KMS-11 (cell line): Measurements from ENCODE around the gene PSTK.

Experiments
- H2AFZ ChIP-seq: fragments of 200-600 bp; sonication (generic); 2 replicates; pipeline ENCODE4 v1.6.1; 2016; ENCODE audit warnings: antibody characterized with exemption, mixed run types, low read depth
- H3K27ac ChIP-seq: fragments of 200-600 bp; sonication (generic); 2 replicates; pipeline ENCODE4 v1.6.1; 2016; ENCODE audit warnings: mild to moderate bottlenecking, mixed run types
- H3K27me3 ChIP-seq: fragments of 200-600 bp; sonication (generic); 2 replicates; pipeline ENCODE4 v1.6.1; 2017; ENCODE audit warnings: mild to moderate bottlenecking, low read depth, mixed run types, moderate library complexity; ENCODE audit not compliant: insufficient read depth
- H3K36me3 ChIP-seq: fragments of 200-600 bp; sonication (generic); 2 replicates; pipeline ENCODE4 v1.6.1; 2017; ENCODE audit warnings: mild to moderate bottlenecking, mixed run types; ENCODE audit not compliant: insufficient read depth
- H3K4me1 ChIP-seq: fragments of 200-600 bp; sonication (generic); 2 replicates; pipeline ENCODE4 v1.6.1; 2016; ENCODE audit warnings: mild to moderate bottlenecking, low read depth, mixed run types; ENCODE audit not compliant: poor library complexity, severe bottlenecking
- H3K4me2 ChIP-seq: fragments of 200-600 bp; sonication (generic); 2 replicates; pipeline ENCODE4 v1.7.0; 2016; ENCODE audit warnings: mild to moderate bottlenecking, mixed run types
- H3K4me3 ChIP-seq: fragments of 200-600 bp; sonication (generic); IDR thresholded peaks from 2 replicates; pipeline ENCODE4 v1.6.1; 2017; ENCODE audit warnings: low read depth, low read length, mixed read lengths; ENCODE audit not compliant: insufficient read depth
- H3K79me2 ChIP-seq: fragments of 200-600 bp; sonication (generic); 2 replicates; pipeline ENCODE4 v1.6.1; 2016; ENCODE audit warnings: low read depth, mixed run types; ENCODE audit not compliant: insufficient read depth
- H3K9ac ChIP-seq: fragments of 200-600 bp; sonication (generic); 2 replicates; pipeline ENCODE4 v1.6.1; 2016; ENCODE audit warnings: mild to moderate bottlenecking, mixed run types
- H4K20me1 ChIP-seq: fragments of 200-600 bp; sonication (generic); 2 replicates; pipeline ENCODE4 v1.6.1; 2016; ENCODE audit warnings: mild to moderate bottlenecking, mixed run types; ENCODE audit not compliant: insufficient read depth
- CTCF ChIP-seq: fragments of 200-600 bp; sonication (generic); conservative IDR thresholded peaks from 2 replicates; pipeline ENCODE4 v1.6.1; 2017; ENCODE audit warnings: low read depth, mild to moderate bottlenecking, antibody characterized with exemption, low read length, moderate library complexity, mixed read lengths

PSTK gene

GRCh38 chr10:123027861-123028260 is 47.7 kb downstream of the PSTK start:
- no peak for TF ChIP-seq CTCF
- Histone ChIP-seq H4K20me1 (no peaks in the 10 kb centered on the region), H3K27ac (no peak overlapping the region), H3K4me3 (no peak overlapping the region), H3K27me3 (no peaks in the 10 kb centered on the region), H3K79me2 (no peaks in the 10 kb centered on the region), H3K4me1 (no peaks in the 10 kb centered on the region), H3K9ac (no peak overlapping the region), H3K36me3 (no peaks in the 10 kb centered on the region), H2AFZ (no peak overlapping the region), H3K4me2 (no peak overlapping the region)

- Histone ChIP-seq H3K27me3 (no peaks in the 10 kb centered on the region), H3K4me1 (no peaks in the 10 kb centered on the region)
- no peak for TF ChIP-seq CTCF
Observed at GRCh38 chr10:123031124-123031523, 50.9 kb downstream of the PSTK start.

GRCh38 chr10:123034332-123034731 is 54.1 kb downstream of the PSTK start:
- Histone ChIP-seq H4K20me1 (no peaks in the 10 kb centered on the region), H3K27me3 (no peaks in the 10 kb centered on the region), H2AFZ (no peak overlapping the region), H3K4me3 (no peak overlapping the region), H3K36me3 (no peaks in the 10 kb centered on the region), H3K4me2 (no peak overlapping the region), H3K79me2 (no peaks in the 10 kb centered on the region), H3K9ac (no peak overlapping the region), H3K4me1 (peaks cover 5% of the 10 kb centered on the region), H3K27ac (no peak overlapping the region)
- no peak for TF ChIP-seq CTCF

More at GRCh38 chr10:123031124-123031523, 50.9 kb downstream of the PSTK start:
- Histone ChIP-seq H3K36me3 (no peaks in the 10 kb centered on the region), H3K4me2 (no peak overlapping the region), H3K4me3 (no peak overlapping the region), H3K27ac (no peak overlapping the region), H3K79me2 (no peaks in the 10 kb centered on the region), H2AFZ (no peak overlapping the region), H3K9ac (no peak overlapping the region), H4K20me1 (no peaks in the 10 kb centered on the region)

- Histone ChIP-seq H3K4me2 (no peak overlapping the region), H3K36me3 (no peaks in the 10 kb centered on the region)
Observed at GRCh38 chr10:123035467-123036086, 55.4 kb downstream of the PSTK start.

More at GRCh38 chr10:123035467-123036086, 55.4 kb downstream of the PSTK start:
- TF ChIP-seq CTCF, result no peak
- no peak overlapping the region for H3K27ac ChIP-seq
- H4K20me1 ChIP-seq, result no peaks in the 10 kb centered on the region
- H3K9ac ChIP-seq, result no peak overlapping the region
- H3K79me2 ChIP-seq, result no peaks in the 10 kb centered on the region
- H3K4me1 ChIP-seq, result peaks cover 12% of the 10 kb centered on the region
- no peak overlapping the region for H2AFZ ChIP-seq
- no peaks in the 10 kb centered on the region for H3K27me3 ChIP-seq
- H3K4me3 ChIP-seq, result no peak overlapping the region
